Activated CD8-positive, alpha-beta memory T cell treated with anti-CD3 and anti-CD28 coated beads, Interleukin-2, amount 10 ng/mL, durations not matched to agents 7 days and 5 days (primary cell): Measurements from ENCODE around the gene SYNCRIP. TPM values are rescaled to one million over a fixed set of nuclear protein-coding genes. Genes with fewer than 3 reads are reported as not detected.
"Not testable (repeated sequence)": the region's sequence is repeated elsewhere in the genome, so short reads cannot be mapped to it uniquely, and the experiment has no call there.

Source experiments
- ATAC-seq: fragments of 150-1000 bp; cut with Tn5 transposase; one replicate; pipeline ENCODE4 v1.10.0; 2021; ENCODE audit warnings: moderate library complexity
- CTCF ChIA-PET: fragments of 350-600 bp; sonication (Branson Sonifier 250); formaldehyde crosslinking; loops from one replicate; lab custom pipeline; 2021; ENCODE audit warnings: antibody characterized with exemption; lab: Charles Lee
- DNase-seq: peaks from one replicate; pipeline ENCODE4 v3.0.0-alpha.2; 2020
- H3K27ac Mint-ChIP-seq: one replicate; pipeline ENCODE4 v1.8.0; 2021; ENCODE audit warnings: mild to moderate bottlenecking, mixed read lengths
- H3K27me3 Mint-ChIP-seq: one replicate; pipeline ENCODE4 v1.8.0; 2021; ENCODE audit warnings: mixed read lengths
- H3K36me3 Mint-ChIP-seq: one replicate; pipeline ENCODE4 v1.8.0; 2021; ENCODE audit warnings: mild to moderate bottlenecking, mixed read lengths
- H3K4me1 Mint-ChIP-seq: one replicate; pipeline ENCODE4 v1.8.0; 2021; ENCODE audit warnings: mixed read lengths
- H3K4me3 Mint-ChIP-seq: one replicate; pipeline ENCODE4 v1.8.0; 2021; ENCODE audit warnings: mild to moderate bottlenecking, moderate library complexity, mixed read lengths
- H3K9me3 Mint-ChIP-seq: one replicate; pipeline ENCODE4 v1.8.0; 2022; ENCODE audit warnings: low read depth, mixed read lengths
- total RNA-seq, 2 experiments: library from RNA; stranded (reverse); gene quantifications; one replicate each; pipeline ENCODE4 v1.2.3, GENCODE V29; 2021

The SYNCRIP gene
- total RNA-seq, 2 experiments from 2014 or later: 105 to 146 TPM

GRCh38 chr6:85650606-85651005, 7.9 kb upstream of the SYNCRIP start:
- Mint-ChIP-seq H3K36me3 (no peaks in the 10 kb centered on the region), H3K27ac (no peak overlapping the region), H3K4me1 (peaks cover under 1% of the 10 kb centered on the region), H3K27me3 (no peaks in the 10 kb centered on the region), H3K9me3 (no peaks in the 10 kb centered on the region), H3K4me3 (no peak overlapping the region)
- CTCF ChIA-PET: interaction anchor here (1.1 kb wide), 1 partner anchor 19 kb away, joined by 3 read pairs; no protein-coding TSS in a partner anchor
- ATAC-seq (no peak), DNase-seq (no peak)

- H3K27me3 Mint-ChIP-seq: no peaks in the 10 kb centered on the region
- DNase-seq (no peak), ATAC-seq (no peak)
- no peaks in the 10 kb centered on the region for H3K9me3 Mint-ChIP-seq
- H3K27ac Mint-ChIP-seq: peak overlapping the region; percentile 93
- peaks cover 30% of the 10 kb centered on the region for H3K4me1 Mint-ChIP-seq
- H3K36me3 Mint-ChIP-seq: peaks cover 24% of the 10 kb centered on the region
- H3K4me3 Mint-ChIP-seq: peak overlapping the region; percentile 92
- CTCF ChIA-PET: interaction anchor here (1.0 to 7.5 kb wide), 5 partner anchors 22 to 50 kb away, joined by 3 to 75 read pairs (median 6); partner anchors contain the start of gene SNX14
Observed at GRCh38 chr6:85644279-85644762, 1.6 kb upstream of the SYNCRIP start.

DNA sequence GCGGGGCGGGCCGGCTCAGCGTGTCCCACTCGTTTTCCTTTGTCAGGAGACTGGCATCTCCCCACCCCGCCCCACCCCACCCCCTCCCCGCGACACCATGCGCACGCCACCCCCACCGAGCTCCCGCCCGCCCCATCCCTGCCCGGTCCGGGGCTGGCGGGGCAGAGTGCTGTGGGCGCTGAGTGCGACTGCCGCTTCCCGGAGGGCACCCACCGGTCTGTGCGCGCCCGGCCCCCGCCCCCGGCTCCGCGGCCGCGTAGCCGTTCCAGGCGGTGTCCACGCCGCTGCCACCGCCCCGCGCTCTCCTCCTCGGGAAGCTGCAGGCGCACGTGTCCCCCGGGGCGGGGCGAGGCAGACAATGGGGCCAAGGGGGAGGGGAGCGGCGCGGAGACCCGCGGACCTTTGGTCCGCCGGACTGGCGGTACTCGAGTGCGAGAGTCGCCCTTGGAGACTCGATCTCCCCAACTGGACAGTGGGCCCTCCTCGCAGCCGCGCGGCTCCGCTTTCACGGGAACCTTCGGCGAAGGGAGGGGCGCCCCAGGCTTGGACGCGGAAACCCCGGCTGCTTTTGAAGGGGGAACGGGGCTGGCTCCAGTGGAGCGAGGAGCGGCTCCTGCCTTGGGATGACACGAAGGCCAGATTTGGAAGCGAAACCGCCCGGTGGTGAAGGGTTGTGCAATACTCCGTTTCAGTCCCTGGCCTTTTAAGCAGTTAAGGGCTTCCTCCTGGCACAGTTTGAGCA, 1.0 kb upstream of the SYNCRIP start:
- no peaks in the 10 kb centered on the region for H3K27me3 Mint-ChIP-seq
- H3K9me3 Mint-ChIP-seq: no peaks in the 10 kb centered on the region
- CTCF ChIA-PET: interaction anchor here (1.0 to 7.5 kb wide), 5 partner anchors 23 to 50 kb away, joined by 5 to 75 read pairs (median 17); partner anchors contain the start of gene SNX14
- peak overlapping the region; percentile 93 for H3K27ac Mint-ChIP-seq
- peaks cover 29% of the 10 kb centered on the region for H3K36me3 Mint-ChIP-seq
- H3K4me3 Mint-ChIP-seq: peak overlapping the region; percentile 92
- peak; percentile 83 for DNase-seq
- peak; percentile 19 for ATAC-seq
- peaks cover 36% of the 10 kb centered on the region for H3K4me1 Mint-ChIP-seq

- ATAC-seq (peak; percentile 3), DNase-seq (peak; percentile 76)
- H3K27ac Mint-ChIP-seq: peak overlapping the region; percentile 93
Observed at GRCh38 chr6:85641897-85642773, 551 bp downstream of the SYNCRIP start.

DNA sequence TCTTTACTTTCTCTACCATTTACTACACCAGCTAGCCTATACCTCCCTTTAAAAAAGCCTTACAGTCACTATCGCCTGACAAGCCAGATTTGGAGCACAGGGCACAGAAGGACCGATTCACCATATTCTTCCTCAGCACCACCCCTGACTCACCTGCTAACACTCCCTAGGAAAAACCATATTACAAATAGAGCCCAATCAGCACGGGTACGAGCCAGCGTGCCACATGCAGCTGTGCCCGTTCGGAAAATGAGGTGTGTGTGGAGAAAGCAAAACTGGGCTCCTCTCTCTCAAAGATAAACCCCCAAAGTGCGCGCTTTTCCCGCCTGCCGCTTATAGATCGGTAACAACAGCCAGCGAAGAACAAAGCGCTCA, 1.2 kb downstream of the SYNCRIP start:
- H3K4me1 Mint-ChIP-seq: peaks cover 53% of the 10 kb centered on the region
- H3K36me3 Mint-ChIP-seq: peaks cover 47% of the 10 kb centered on the region
- H3K4me3 Mint-ChIP-seq: peak overlapping the region; percentile 92
- DNase-seq (no peak), ATAC-seq (no peak)
- H3K27ac Mint-ChIP-seq: peak overlapping the region; percentile 93
- H3K27me3 Mint-ChIP-seq: no peaks in the 10 kb centered on the region
- no peaks in the 10 kb centered on the region for H3K9me3 Mint-ChIP-seq
- CTCF ChIA-PET: interaction anchor here (0.8 to 7.5 kb wide), 4 partner anchors 10 to 48 kb away, joined by 3 to 75 read pairs (median 17); partner anchors contain the start of gene SNX14

More at GRCh38 chr6:85641897-85642773, 551 bp downstream of the SYNCRIP start:
- CTCF ChIA-PET: interaction anchor here (0.6 to 7.5 kb wide), 6 partner anchors 11 to 48 kb away, joined by 3 to 75 read pairs (median 10); partner anchors contain the start of gene SNX14
- peak overlapping the region; percentile 92 for H3K4me3 Mint-ChIP-seq
- peaks cover 49% of the 10 kb centered on the region for H3K4me1 Mint-ChIP-seq
- peaks cover 42% of the 10 kb centered on the region for H3K36me3 Mint-ChIP-seq
- H3K9me3 Mint-ChIP-seq: no peaks in the 10 kb centered on the region
- no peaks in the 10 kb centered on the region for H3K27me3 Mint-ChIP-seq

GRCh38 chr6:85640821-85641220, 1.9 kb downstream of the SYNCRIP start:
- peak overlapping the region; percentile 93 for H3K27ac Mint-ChIP-seq

GRCh38 chr6:85637579-85637978, 5.1 kb downstream of the SYNCRIP start:
- ATAC-seq (no peak), DNase-seq (no peak)
- peak overlapping the region; percentile 44 for H3K27ac Mint-ChIP-seq
- CTCF ChIA-PET: interaction anchor here (7.5 kb wide), 1 partner anchor 39 kb away, joined by 75 read pairs; no protein-coding TSS in a partner anchor
- H3K4me3 Mint-ChIP-seq: no peak overlapping the region
- no peaks in the 10 kb centered on the region for H3K9me3 Mint-ChIP-seq
- H3K4me1 Mint-ChIP-seq: peaks cover 57% of the 10 kb centered on the region
- no peaks in the 10 kb centered on the region for H3K27me3 Mint-ChIP-seq
- H3K36me3 Mint-ChIP-seq: peaks cover 74% of the 10 kb centered on the region

More at GRCh38 chr6:85640821-85641220, 1.9 kb downstream of the SYNCRIP start:
- H3K9me3 Mint-ChIP-seq: no peaks in the 10 kb centered on the region
- ATAC-seq: no peak
- H3K4me3 Mint-ChIP-seq: peak overlapping the region; percentile 92
- no peak for DNase-seq
- peaks cover 51% of the 10 kb centered on the region for H3K36me3 Mint-ChIP-seq
- H3K4me1 Mint-ChIP-seq: peaks cover 56% of the 10 kb centered on the region
- no peaks in the 10 kb centered on the region for H3K27me3 Mint-ChIP-seq
- CTCF ChIA-PET: interaction anchor here (0.8 to 7.5 kb wide), 3 partner anchors 10 to 36 kb away, joined by 3 to 75 read pairs (median 17); no protein-coding TSS in a partner anchor

GRCh38 chr6:85632164-85632942, 10.3 kb downstream of the SYNCRIP start:
- Mint-ChIP-seq H3K27me3 (no peaks in the 10 kb centered on the region), H3K4me3 (no peak overlapping the region), H3K4me1 (peaks cover 46% of the 10 kb centered on the region), H3K27ac (no peak overlapping the region), H3K9me3 (no peaks in the 10 kb centered on the region), H3K36me3 (peaks cover 71% of the 10 kb centered on the region)
- CTCF ChIA-PET: no interaction called here
- ATAC-seq (no peak), DNase-seq (no peak)

- not testable (repeated sequence) for DNase-seq, H3K9me3 Mint-ChIP-seq, H3K27me3 Mint-ChIP-seq, H3K4me3 Mint-ChIP-seq, H3K27ac Mint-ChIP-seq, ATAC-seq
- Mint-ChIP-seq H3K36me3 (peaks cover 73% of the 10 kb centered on the region), H3K4me1 (peaks cover 40% of the 10 kb centered on the region)
- CTCF ChIA-PET: interaction anchor here (0.6 to 2.1 kb wide), 3 partner anchors 8 to 11 kb away, joined by 3 to 7 read pairs (median 4); no protein-coding TSS in a partner anchor
Observed at GRCh38 chr6:85631117-85631516, 11.6 kb downstream of the SYNCRIP start.

GRCh38 chr6:85628353-85628752, 14.3 kb downstream of the SYNCRIP start:
- Mint-ChIP-seq H3K4me1 (peaks cover 49% of the 10 kb centered on the region), H3K36me3 (peaks cover 74% of the 10 kb centered on the region), H3K4me3 (no peak overlapping the region), H3K27ac (no peak overlapping the region), H3K9me3 (no peaks in the 10 kb centered on the region), H3K27me3 (no peaks in the 10 kb centered on the region)
- ATAC-seq: no peak
- no peak for DNase-seq
- CTCF ChIA-PET: no interaction called here

DNA sequence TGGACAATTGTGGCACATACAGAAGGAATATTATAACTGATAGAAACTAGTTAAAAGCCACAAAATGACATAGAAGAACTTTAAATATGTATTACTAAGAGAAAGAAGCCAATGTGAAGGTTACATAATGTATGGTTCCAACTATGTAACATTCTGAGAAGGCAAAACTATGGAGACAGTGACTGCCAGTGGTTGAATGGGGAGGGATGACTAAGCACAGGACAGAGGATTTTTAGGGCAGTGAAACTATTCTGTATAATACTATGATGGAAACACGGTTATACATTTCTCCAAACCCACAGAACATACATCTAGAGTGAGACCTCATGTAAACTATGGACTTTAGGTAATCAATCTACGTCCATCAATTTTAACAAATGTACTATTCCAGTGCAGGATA, 22.4 kb downstream of the SYNCRIP start:
- CTCF ChIA-PET: interaction anchor here (1.1 kb wide), 1 partner anchor 9 kb away, joined by 3 read pairs; no protein-coding TSS in a partner anchor
- Mint-ChIP-seq H3K36me3 (peaks cover 77% of the 10 kb centered on the region), H3K27me3 (no peaks in the 10 kb centered on the region), H3K4me1 (peaks cover 27% of the 10 kb centered on the region), H3K4me3 (no peak overlapping the region), H3K27ac (no peak overlapping the region), H3K9me3 (no peaks in the 10 kb centered on the region)
- ATAC-seq (peak; percentile 20), DNase-seq (no peak)

GRCh38 chr6:85614780-85615179, 27.9 kb downstream of the SYNCRIP start:
- ATAC-seq: no peak
- DNase-seq: no peak
- Mint-ChIP-seq H3K4me1 (peaks cover 15% of the 10 kb centered on the region), H3K27me3 (no peaks in the 10 kb centered on the region), H3K4me3 (no peak overlapping the region), H3K9me3 (no peaks in the 10 kb centered on the region), H3K36me3 (peaks cover 68% of the 10 kb centered on the region), H3K27ac (no peak overlapping the region)
- CTCF ChIA-PET: no interaction called here
